AG10803 (cell line): ENCODE results near the gene PAPSS1.
"Not testable (repeated sequence)": the region's sequence is repeated elsewhere in the genome, so short reads cannot be mapped to it uniquely, and the experiment has no call there.

Experiments used
- DNase-seq: peaks from one replicate; pipeline ENCODE4 v3.0.0; 2010; ENCODE audit warnings: low read depth
- H3K4me3 ChIP-seq: 2 replicates; pipeline ENCODE4 v1.5.1; 2011; ENCODE audit warnings: mild to moderate bottlenecking, low read length, control low read depth
- CTCF ChIP-seq: conservative IDR thresholded peaks from 2 replicates; pipeline ENCODE4 v1.5.1; 2011; ENCODE audit warnings: mild to moderate bottlenecking, low read length, control low read depth, inconsistent platforms

Gene PAPSS1

GRCh38 chr4:107740381-107740780 is 20.3 kb upstream of the PAPSS1 start:
- no peak overlapping the region for H3K4me3 ChIP-seq
- peak; percentile 26 for TF ChIP-seq CTCF
- DNase-seq, result peak; percentile 9

GRCh38 chr4:107737450-107737849 is 17.4 kb upstream of the PAPSS1 start:
- no peak for TF ChIP-seq CTCF
- no peak overlapping the region for H3K4me3 ChIP-seq
- no peak for DNase-seq

- peak; percentile 84 for TF ChIP-seq CTCF
- DNase-seq, result peak; percentile 62
- no peak overlapping the region for H3K4me3 ChIP-seq
Measured at GRCh38 chr4:107736924-107737448, 17.0 kb upstream of the PAPSS1 start.

GRCh38 chr4:107736037-107736436 is 16.0 kb upstream of the PAPSS1 start:
- no peak overlapping the region for H3K4me3 ChIP-seq
- no peak for TF ChIP-seq CTCF
- DNase-seq, result no peak

GRCh38 chr4:107734120-107734519 is 14.1 kb upstream of the PAPSS1 start:
- TF ChIP-seq CTCF, result no peak; the same call in 1 of the 2 replicates
- DNase-seq, result no peak
- H3K4me3 ChIP-seq, result no peak overlapping the region

- TF ChIP-seq CTCF, result no peak
- no peak overlapping the region for H3K4me3 ChIP-seq
- DNase-seq, result no peak
Measured at GRCh38 chr4:107733431-107733925, 13.4 kb upstream of the PAPSS1 start.

GRCh38 chr4:107729050-107729449 is 9.0 kb upstream of the PAPSS1 start:
- not testable (repeated sequence) for H3K4me3 ChIP-seq, DNase-seq

- DNase-seq, result not testable (repeated sequence)
Measured at GRCh38 chr4:107726131-107726925, 6.3 kb upstream of the PAPSS1 start.

More at GRCh38 chr4:107726131-107726925, 6.3 kb upstream of the PAPSS1 start:
- H3K4me3 ChIP-seq, result not testable (repeated sequence)
